ENCODE measurements around the gene GATAD2B.
A peak's percentile ranks its signal among the peaks of the same experiment; 100 is the strongest.

GATAD2B gene

GRCh38 chr1:153951183-153951582 lies 28.4 kb upstream of the GATAD2B start:
- no peak for DNase-seq

- DNase-seq = peak; percentile 34
Measured at GRCh38 chr1:153946622-153947241, 24.0 kb upstream of the GATAD2B start, which contains the start of gene DENND4B. DENND4B (minus strand) TSS chr1:153946718; CDS start chr1:153944374, 2,344 bp downstream.

- DNase-seq = peak; percentile 51
Measured at GRCh38 chr1:153945795-153946621, 23.2 kb upstream of the GATAD2B start.

GRCh38 chr1:153945131-153945794 lies 22.5 kb upstream of the GATAD2B start:
- DNase-seq = no peak

- no peak for DNase-seq
Measured at GRCh38 chr1:153944827-153945117, 22.0 kb upstream of the GATAD2B start.

- DNase-seq = no peak
Measured at GRCh38 chr1:153944005-153944826, 21.4 kb upstream of the GATAD2B start.

- DNase-seq = no peak
Measured at GRCh38 chr1:153942766-153943549, 20.2 kb upstream of the GATAD2B start.

- DNase-seq = no peak
Measured at GRCh38 chr1:153941826-153942725, 19.3 kb upstream of the GATAD2B start.

GRCh38 chr1:153940756-153941155 lies 18.0 kb upstream of the GATAD2B start:
- no peak for DNase-seq

- DNase-seq = no peak
Measured at GRCh38 chr1:153939476-153939875, 16.7 kb upstream of the GATAD2B start.

GRCh38 chr1:153938996-153939395 lies 16.2 kb upstream of the GATAD2B start:
- DNase-seq = no peak

- no peak for DNase-seq
Measured at GRCh38 chr1:153937331-153937730, 14.6 kb upstream of the GATAD2B start.

GRCh38 chr1:153936011-153936802 lies 13.4 kb upstream of the GATAD2B start:
- DNase-seq = no peak

- DNase-seq = no peak
Measured at GRCh38 chr1:153934746-153935145, 12.0 kb upstream of the GATAD2B start.

GRCh38 chr1:153933955-153934354 lies 11.2 kb upstream of the GATAD2B start:
- no peak for DNase-seq

- no peak for DNase-seq
Measured at GRCh38 chr1:153933430-153933829, 10.7 kb upstream of the GATAD2B start.

- DNase-seq = no peak
Measured at GRCh38 chr1:153932156-153933131, 9.7 kb upstream of the GATAD2B start.

- DNase-seq = no peak
Measured at GRCh38 chr1:153929981-153930948, 7.5 kb upstream of the GATAD2B start.

Measured in GOT3 (cell line).